HG03342 (cell line): ENCODE data around the gene THOC7.

Experiments used
- ATAC-seq: cut with Tn5 transposase; IDR thresholded peaks from one replicate; pipeline ENCODE4 v1.9.1; 2021; ENCODE audit warnings: mild to moderate bottlenecking, moderate library complexity; ENCODE audit not compliant: unreplicated experiment

The THOC7 gene

GRCh38 chr3:63863150-63864007 is at the start of gene THOC7, which contains the start of gene ATXN7:
Gene THOC7 (minus strand): TSS chr3:63863805. CDS start chr3:63863790, 15 bp downstream.
Gene ATXN7 (plus strand): TSS chr3:63863867. CDS start chr3:63912599, 48,732 bp downstream.
- peak; percentile 68 for ATAC-seq

GRCh38 chr3:63912768-63913588 is 49.4 kb upstream of the THOC7 start:
- peak; percentile 6 for ATAC-seq

- peak; percentile 79 for ATAC-seq
Measured at GRCh38 chr3:63911873-63912767, 48.5 kb upstream of the THOC7 start, which contains the start of gene SCAANT1. Gene SCAANT1 (minus strand): TSS chr3:63912383.

DNA sequence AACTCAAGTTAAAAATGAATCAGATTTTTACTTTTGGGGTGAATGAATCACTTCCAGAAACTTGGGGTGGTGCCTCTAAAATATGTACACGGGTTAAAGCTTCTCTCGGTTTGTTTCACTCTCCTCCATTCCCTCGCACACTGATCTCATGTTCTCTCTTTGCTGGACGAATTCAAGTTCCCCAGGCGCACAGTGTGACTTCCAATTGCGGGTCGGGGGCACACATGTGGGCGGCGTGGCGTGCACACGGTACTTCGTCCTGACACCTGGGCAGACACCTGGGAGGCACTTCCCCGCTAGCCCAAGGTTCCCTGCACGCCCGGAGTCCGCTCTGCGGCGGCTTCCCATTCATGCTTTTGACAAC is 47.9 kb upstream of the THOC7 start:
- no peak for ATAC-seq

GRCh38 chr3:63910891-63911290 is 47.3 kb upstream of the THOC7 start:
- ATAC-seq: no peak

DNA sequence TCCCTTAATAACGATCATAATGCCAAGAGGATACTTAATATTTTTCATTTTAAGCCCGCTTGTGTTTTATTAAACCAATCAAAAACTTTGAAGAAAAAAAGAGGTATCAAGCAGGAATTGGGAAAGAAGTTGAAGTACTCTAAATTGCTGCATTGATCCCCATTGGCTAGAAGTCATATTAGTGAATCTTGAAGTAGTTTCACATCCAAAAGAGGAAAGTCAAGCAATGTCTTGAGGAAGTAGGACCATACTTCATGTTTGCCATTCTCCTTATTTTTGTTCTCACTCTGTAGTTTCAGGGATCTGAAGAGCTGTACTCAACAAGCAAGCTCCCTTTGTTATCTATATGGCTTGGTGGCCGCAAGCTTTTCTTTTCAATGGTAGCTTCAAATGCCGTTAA is 46.4 kb upstream of the THOC7 start:
- no peak for ATAC-seq

- ATAC-seq: no peak
Measured at GRCh38 chr3:63909431-63909830, 45.8 kb upstream of the THOC7 start.

- ATAC-seq: no peak
Measured at GRCh38 chr3:63908776-63909175, 45.2 kb upstream of the THOC7 start.

- ATAC-seq: no peak
Measured at GRCh38 chr3:63908081-63908736, 44.6 kb upstream of the THOC7 start.

DNA sequence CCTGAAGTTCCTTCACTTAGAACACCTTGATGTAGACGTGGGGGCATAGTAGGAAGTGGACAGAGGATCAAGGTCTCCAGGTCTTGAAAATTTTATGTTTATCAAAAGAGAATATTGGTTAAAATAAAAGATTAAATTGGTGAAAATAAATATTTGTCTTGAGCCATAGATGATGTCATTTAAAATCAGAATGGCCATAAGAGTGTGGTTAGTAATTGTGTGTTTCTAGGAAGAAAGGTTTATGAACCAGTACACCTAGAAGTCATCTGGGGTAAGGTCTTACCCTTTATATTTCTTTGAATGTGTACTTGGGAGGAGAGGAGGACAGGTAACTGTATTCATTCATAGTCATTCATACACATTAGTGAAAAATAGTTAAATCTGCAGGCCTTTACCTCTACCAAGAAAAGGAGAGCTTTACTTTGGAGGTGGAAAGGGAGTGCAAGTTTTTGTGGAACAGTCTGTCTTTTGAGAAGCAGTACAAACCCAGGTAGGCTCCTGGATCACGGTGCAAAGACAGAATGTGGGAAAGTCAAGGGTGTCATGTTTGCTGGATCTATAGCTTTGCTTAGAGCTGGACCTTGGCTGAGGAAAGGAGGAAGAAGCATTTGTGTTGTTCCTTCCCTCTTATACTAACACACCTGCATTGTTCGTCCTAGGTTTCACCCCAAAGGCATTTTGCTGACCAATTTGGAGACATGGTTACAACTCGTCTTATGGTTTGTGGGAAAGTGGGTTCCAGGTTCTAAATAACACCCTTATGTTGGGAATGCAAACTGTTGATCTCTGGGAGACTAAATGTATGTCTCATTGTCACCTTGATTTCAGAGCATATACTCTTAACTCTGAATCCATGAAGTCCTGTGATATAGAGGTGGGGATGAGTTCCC is 42.4 kb upstream of the THOC7 start:
- no peak for ATAC-seq

DNA sequence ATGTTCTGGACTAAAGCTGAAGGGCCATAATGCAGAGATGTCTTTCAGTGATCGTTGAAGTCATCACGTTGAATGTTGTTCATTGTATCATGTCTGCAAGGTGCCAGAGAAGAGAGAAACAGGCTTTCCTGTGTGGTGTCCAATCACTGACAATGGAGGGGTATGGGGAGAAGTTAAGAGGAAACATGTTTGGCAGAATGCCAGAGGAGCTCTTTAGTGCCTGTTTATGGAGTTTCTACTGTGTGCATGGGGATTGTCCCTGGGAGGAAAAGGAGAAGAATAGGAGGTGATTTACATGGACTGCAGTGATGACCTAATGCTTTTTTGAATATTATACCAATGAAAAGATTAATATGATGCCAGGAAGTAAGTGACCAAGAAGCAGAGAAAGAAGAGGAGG is 36.9 kb upstream of the THOC7 start:
- no peak for ATAC-seq

- ATAC-seq: no peak
Measured at GRCh38 chr3:63900010-63900409, 36.4 kb upstream of the THOC7 start.

DNA sequence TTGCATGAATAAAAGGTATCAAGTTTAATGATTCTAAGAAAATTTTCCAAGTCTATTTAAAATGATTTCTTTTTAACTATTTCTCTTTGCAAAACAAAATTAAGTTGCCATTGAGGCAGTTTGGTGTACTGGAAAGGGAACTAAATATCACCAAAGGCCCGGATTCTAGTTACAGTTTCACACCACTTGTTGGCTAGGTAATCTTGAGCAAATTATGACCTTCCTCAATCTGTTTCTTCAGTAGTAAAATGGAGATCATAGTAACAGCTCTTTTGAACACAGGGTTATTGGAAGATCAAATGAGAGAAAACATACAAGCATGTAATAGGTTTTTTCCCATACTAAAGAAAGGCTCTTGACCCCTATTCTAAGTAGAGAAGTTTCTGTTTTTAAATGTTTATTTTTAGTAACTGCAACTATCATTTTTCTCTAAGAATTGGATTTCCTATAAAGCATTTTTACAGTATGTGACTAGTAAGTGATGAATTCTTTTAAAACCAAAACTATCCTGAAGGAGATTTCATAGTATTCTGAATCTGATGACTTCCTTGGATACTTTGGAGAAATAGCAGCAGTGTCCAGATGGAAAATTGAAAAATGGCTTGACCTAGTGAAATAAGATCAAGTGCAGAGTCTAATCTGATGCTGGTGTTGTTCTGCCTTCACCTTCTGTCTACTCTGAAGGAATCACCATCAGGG is 32.9 kb upstream of the THOC7 start:
- peak; percentile 62 for ATAC-seq

- no peak for ATAC-seq
Measured at GRCh38 chr3:63895422-63896189, 32.0 kb upstream of the THOC7 start.

DNA sequence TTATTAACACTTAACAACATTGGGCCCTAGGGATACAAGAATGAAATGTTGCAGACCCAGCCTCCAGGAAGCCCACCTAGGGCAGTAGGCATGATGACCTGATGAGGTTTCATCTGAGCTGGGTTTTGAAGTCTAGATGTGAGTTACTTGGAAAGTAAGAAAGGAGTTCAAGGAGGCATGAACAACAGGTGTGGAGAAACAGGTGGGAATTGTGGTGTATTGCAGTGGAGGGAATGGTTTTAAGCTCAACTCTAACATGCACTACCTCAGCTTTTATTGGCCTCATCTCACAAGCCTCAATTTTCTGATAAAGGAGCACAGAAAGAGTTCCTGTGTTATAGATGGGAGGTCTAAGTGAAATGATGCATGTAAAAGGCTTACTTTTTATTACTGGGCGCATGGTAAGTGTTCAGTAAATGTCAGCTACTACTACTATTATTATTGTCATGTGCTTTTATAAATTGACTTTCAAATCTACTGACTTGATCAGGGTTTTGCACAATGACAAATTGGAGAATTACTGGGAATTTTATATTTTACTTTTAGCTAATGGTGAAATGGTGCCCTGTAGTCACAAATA is 29.3 kb upstream of the THOC7 start:
- ATAC-seq: no peak

GRCh38 chr3:63891518-63891917 is 27.9 kb upstream of the THOC7 start:
- no peak for ATAC-seq

DNA sequence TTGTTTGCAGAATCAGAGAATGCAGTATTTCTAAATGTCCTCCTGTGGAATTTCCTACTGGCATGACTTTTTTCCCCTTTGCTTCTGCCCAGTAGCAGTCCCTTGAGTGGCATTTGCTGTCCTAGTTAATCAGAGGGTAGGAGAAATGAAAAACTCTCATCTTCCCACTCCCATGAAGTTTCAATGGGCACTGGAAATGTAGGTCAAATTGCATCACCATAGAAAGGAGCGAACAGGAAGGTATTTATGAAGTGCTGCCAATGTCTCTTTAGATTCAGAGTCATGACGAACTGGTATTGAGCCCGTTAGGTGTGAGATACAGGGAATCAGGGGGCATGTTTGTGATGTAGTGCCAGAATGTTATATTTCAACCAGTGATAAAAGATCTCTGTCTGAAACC is 23.3 kb upstream of the THOC7 start:
- no peak for ATAC-seq

- ATAC-seq: no peak
Measured at GRCh38 chr3:63880653-63881052, 17.0 kb upstream of the THOC7 start.
